ENCODE measurements around the gene PSENEN. TPM values are rescaled to one million over a fixed set of nuclear protein-coding genes. Genes with fewer than 3 reads are reported as not detected.
A peak's percentile ranks its signal among the peaks of the same experiment; 100 is the strongest.

Gene PSENEN
- polyA plus RNA-seq, 2 of the 4 experiments (the other 2 are of a cell fraction) = 111 to 191 TPM

GRCh38 chr19:35746087-35746462 lies 624 bp downstream of the PSENEN start:
- CTCF ChIA-PET = interaction anchor here (0.5 to 3.8 kb wide), 13 partner anchors 9 to 197 kb away, joined by 3 to 29 read pairs (median 5); no protein-coding TSS in a partner anchor
- FAIRE-seq = no peak

GRCh38 chr19:35746531-35746930 lies 1.1 kb downstream of the PSENEN start:
- TF ChIP-seq CBX8 (IDR thresholded peaks at IDR 0.05) (no peak), RCOR1 (IDR thresholded peaks at IDR 0.05; ENCODE audit: low read depth, low read length) (no peak)
- WGBS (ENCODE audit: missing lambda C conversion rate) = 78% methylated on average over 5 of the region's 5 CpGs
- ATAC-seq (no peak), DNase-seq (ENCODE audit: low read depth in 1 of 2, low spot score in 1 of 2) (no peak), FAIRE-seq (no peak)
- ChIA-PET CTCF (interaction anchor here (0.8 to 3.8 kb wide), 6 partner anchors 9 to 185 kb away, joined by 3 to 29 read pairs (median 8); no protein-coding TSS in a partner anchor), POLR2A (no interaction called here)
- peaks cover 29% of the 10 kb centered on the region for H3K4me1 ChIP-seq
- H3K27ac ChIP-seq = peak overlapping the region in 1 of 2 experiments; percentile 93; a peak in 3 of 6 replicates
- H3K4me2 ChIP-seq = peak overlapping the region; percentile 83
- no peaks in the 10 kb centered on the region for H3K9me3 ChIP-seq
- H3K4me3 ChIP-seq = peak overlapping the region; percentile 79

More at GRCh38 chr19:35746087-35746462, 624 bp downstream of the PSENEN start:
- DNase-seq (ENCODE audit: low read depth in 1 of 2, low spot score in 1 of 2) (no peak), ATAC-seq (no peak)
- Histone ChIP-seq H3K4me3 (peak overlapping the region; percentile 79), H3K4me1 (peaks cover 34% of the 10 kb centered on the region), H3K9me3 (no peaks in the 10 kb centered on the region), H3K27ac (peak overlapping the region; percentile 93 to 97), H3K4me2 (peak overlapping the region; percentile 83)
- TF ChIP-seq ATOH8 (CRISPR knock-in tag; IDR thresholded peaks at IDR 0.05; ENCODE audit: low read depth) (no peak), HDAC2 (IDR thresholded peaks at IDR 0.05) (no peak), EP300 (IDR thresholded peaks at IDR 0.05) (no peak), KDM5A (IDR thresholded peaks at IDR 0.05) (no peak), KDM1A (IDR thresholded peaks at IDR 0.05; ENCODE audit: low read depth) (no peak), MYC (IDR thresholded peaks at IDR 0.05; ENCODE audit: borderline replicate concordance, low read length) (no peak), RAD21 (conservative IDR thresholded peaks at IDR 0.05 in 1 of 2, IDR thresholded peaks at IDR 0.05 in 1 of 2) (no peak)
- WGBS (ENCODE audit: missing lambda C conversion rate) = 14% methylated on average over 4 of the region's 4 CpGs
- POLR2A ChIA-PET = interaction anchor here (0.8 to 1.5 kb wide), 10 partner anchors 11 to 746 kb away, joined by 3 to 10 read pairs (median 4); partner anchors contain the start of genes COX6B1, GRAMD1A and PROSER3

- H3K4me1 ChIP-seq = peaks cover 28% of the 10 kb centered on the region
- ATAC-seq (peak; percentile 75 to 86), DNase-seq (ENCODE audit: low read depth in 1 of 2, low spot score in 1 of 2) (peak; percentile 100), FAIRE-seq (peak; percentile 100)
- ChIA-PET CTCF (interaction anchor here (0.8 to 2.1 kb wide), 13 partner anchors 9 to 238 kb away, joined by 3 to 8 read pairs (median 3); partner anchors contain the start of gene HSPB6), POLR2A (interaction anchor here (0.6 to 1.6 kb wide), 23 partner anchors 8 to 913 kb away, joined by 3 to 35 read pairs (median 4); partner anchors contain the start of genes APLP1, COX6B1, HSPB6 and POLR2I)
- peak within 1 kb of the TSS; percentile 75 for H3K4me3 ChIP-seq
- H3K4me2 ChIP-seq = peak within 1 kb of the TSS; percentile 94
- no peaks in the 10 kb centered on the region for H3K9me3 ChIP-seq
- H3K27ac ChIP-seq = peak within 1 kb of the TSS; percentile 76 to 87
- 2% methylated on average over 45 of the region's 45 CpGs for WGBS (ENCODE audit: missing lambda C conversion rate)
- peak; percentile 53; the same call in 1 of the 3 replicates for TF ChIP-seq BCL3 (IDR thresholded peaks at IDR 0.05)
- TF ChIP-seq PHF8 (IDR thresholded peaks at IDR 0.05; ENCODE audit: borderline replicate concordance, low read depth) = peak; percentile 95
- peak; percentile 87 for TF ChIP-seq MAX (IDR thresholded peaks at IDR 0.05)
- no peak for TF ChIP-seq EHMT2 (IDR thresholded peaks at IDR 0.05; ENCODE audit: low read depth)
- TF ChIP-seq CHD2 (IDR thresholded peaks at IDR 0.05; ENCODE audit: low read length, partially characterized antibody) = peak; percentile 98
- TF ChIP-seq MYC (IDR thresholded peaks at IDR 0.05; ENCODE audit: borderline replicate concordance, low read length) = peak; percentile 43; the same call in 1 of the 2 replicates
- TF ChIP-seq GATA3 (IDR thresholded peaks at IDR 0.05; ENCODE audit: borderline replicate concordance) = peak; percentile 28; the same call in 1 of the 2 replicates
- TF ChIP-seq USF2 (IDR thresholded peaks at IDR 0.05) = 0 out of 2 replicates have a peak, but pooled peaks have one; percentile 41
- no peak for TF ChIP-seq HEYL (CRISPR knock-in tag; IDR thresholded peaks at IDR 0.05)
- TF ChIP-seq KDM5A (IDR thresholded peaks at IDR 0.05) = no peak
- TF ChIP-seq HOXB5 (CRISPR knock-in tag; IDR thresholded peaks at IDR 0.05) = no peak
- TF ChIP-seq PBX3 (IDR thresholded peaks at IDR 0.05) = peak; percentile 100
- 0 out of 2 replicates have a peak, but pooled peaks have one; percentile 55 for TF ChIP-seq POLR2AphosphoS2 (conservative IDR thresholded peaks at IDR 0.05; ENCODE audit: low read length)
- TF ChIP-seq RFX5 (IDR thresholded peaks at IDR 0.05) = peak; percentile 36; the same call in 1 of the 2 replicates
- peak; percentile 88 for TF ChIP-seq POLR2A (IDR thresholded peaks at IDR 0.05; ENCODE audit: low read length)
- TF ChIP-seq CEBPB (IDR thresholded peaks at IDR 0.05) = peak; percentile 96 to 99
- TF ChIP-seq RAD21 (conservative IDR thresholded peaks at IDR 0.05 in 1 of 2, IDR thresholded peaks at IDR 0.05 in 1 of 2) = no peak
- peak; percentile 84 to 87 for TF ChIP-seq JUN (IDR thresholded peaks at IDR 0.05)
- TF ChIP-seq TP53 (CRISPR knock-in tag; IDR thresholded peaks at IDR 0.05) = peak; percentile 92
- TF ChIP-seq NR3C1 (IDR thresholded peaks at IDR 0.05) = no peak
Observed at GRCh38 chr19:35748106-35749020, 2.9 kb downstream of the PSENEN start, which contains the start of gene LIN37. LIN37 (plus strand) TSS chr19:35748576; CDS start chr19:35748725, 149 bp downstream.

Data from A549 (cell line).